Neural cell (in vitro differentiated cells): Measurements from ENCODE around the gene PCYT1A. TPM values are rescaled to one million over a fixed set of nuclear protein-coding genes. Genes with fewer than 3 reads are reported as not detected.

Experiments used
- H2AFZ ChIP-seq: fragments of 200-600, 300-800 bp; sonication (generic), shearing (Covaris generic); 2 replicates; pipeline ENCODE4 v1.6.0; 2014; ENCODE audit warnings: low read depth, mild to moderate bottlenecking, antibody characterized with exemption, low read length, moderate library complexity
- H3F3A ChIP-seq: fragments of 200-600 bp; shearing (Covaris generic); 2 replicates; pipeline ENCODE4 v1.6.1; 2016; ENCODE audit warnings: mild to moderate bottlenecking, moderate library complexity, mixed read lengths, antibody characterized with exemption, low read length; ENCODE audit not compliant: insufficient read depth, poor library complexity, severe bottlenecking
- H3K27ac ChIP-seq: fragments of 200-600, 300-800 bp; sonication (generic), shearing (Covaris generic); 2 replicates; pipeline ENCODE4 v1.5.1; 2014; ENCODE audit warnings: mild to moderate bottlenecking, low read length, moderate library complexity
- H3K27me3 ChIP-seq: fragments of 300-800, 200-600 bp; sonication (generic), shearing (Covaris generic); 2 replicates; pipeline ENCODE4 v1.6.0; 2014; ENCODE audit warnings: mild to moderate bottlenecking, low read depth, low read length, moderate library complexity; ENCODE audit not compliant: insufficient read depth
- H3K36me3 ChIP-seq: fragments of 300-800, 200-600 bp; sonication (generic), shearing (Covaris generic); 2 replicates; pipeline ENCODE4 v1.5.1; 2014; ENCODE audit warnings: mild to moderate bottlenecking, antibody characterized with exemption, low read length, moderate library complexity; ENCODE audit not compliant: insufficient read depth
- H3K4me2 ChIP-seq: fragments of 300-800, 200-600 bp; sonication (generic), shearing (Covaris generic); 2 replicates; pipeline ENCODE4 v1.6.0; 2014; ENCODE audit warnings: mild to moderate bottlenecking, low read length
- H3K4me3 ChIP-seq: fragments of 300-800, 200-600 bp; sonication (generic), shearing (Covaris generic); 2 replicates; pipeline ENCODE4 v1.5.1; 2014; ENCODE audit warnings: mild to moderate bottlenecking, low read length, moderate library complexity
- H3K79me2 ChIP-seq: fragments of 200-600 bp; shearing (Covaris generic); replicated peaks from 2 replicates; pipeline ENCODE4 v1.6.0; 2014; ENCODE audit warnings: mild to moderate bottlenecking, low read length, moderate library complexity; ENCODE audit not compliant: insufficient read depth
- H3K9ac ChIP-seq: fragments of 300-800, 200-600 bp; sonication (generic), shearing (Covaris generic); 2 replicates; pipeline ENCODE4 v1.6.1; 2016; ENCODE audit warnings: mild to moderate bottlenecking, low read length, mixed read lengths
- H3K9me2 ChIP-seq: fragments of 200-600 bp; shearing (Covaris generic); 2 replicates; pipeline ENCODE4 v1.6.1; 2016; ENCODE audit warnings: mild to moderate bottlenecking, low read length, mixed read lengths; ENCODE audit not compliant: insufficient read depth
- H3K9me3 ChIP-seq: fragments of 200-600, 300-800 bp; sonication (generic), shearing (Covaris generic); 2 replicates; pipeline ENCODE4 v1.6.1; 2016; ENCODE audit warnings: mild to moderate bottlenecking, mixed run types, low read length, moderate library complexity, mixed read lengths
- H4K20me1 ChIP-seq: fragments of 200-600 bp; shearing (Covaris generic); 2 replicates; pipeline ENCODE4 v1.6.1; 2016; ENCODE audit warnings: mild to moderate bottlenecking, mixed run types; ENCODE audit not compliant: insufficient read depth
- CTCF ChIP-seq: fragments of 450-650 bp; IDR thresholded peaks from 2 replicates; pipeline ENCODE4 v1.5.1; 2014; ENCODE audit warnings: antibody characterized with exemption, mild to moderate bottlenecking, moderate library complexity; ENCODE audit not compliant: poor library complexity, severe bottlenecking
- EP300 ChIP-seq: fragments of 450-650 bp; conservative IDR thresholded peaks from 2 replicates; pipeline ENCODE4 v1.6.1; 2014; ENCODE audit warnings: antibody characterized with exemption, mild to moderate bottlenecking, moderate library complexity; ENCODE audit not compliant: poor library complexity, severe bottlenecking
- EZH2 ChIP-seq: fragments of 200-600, 300-800 bp; shearing (Covaris generic), sonication (generic); IDR thresholded peaks from 2 replicates; pipeline ENCODE4 v1.6.1; 2014; ENCODE audit warnings: antibody characterized with exemption, low read length, borderline replicate concordance, mild to moderate bottlenecking; ENCODE audit not compliant: insufficient read depth, poor library complexity, severe bottlenecking
- MXI1 ChIP-seq: fragments of 450-650 bp; conservative IDR thresholded peaks from 2 replicates; pipeline ENCODE4 v1.6.1; 2014; ENCODE audit warnings: antibody characterized with exemption, mild to moderate bottlenecking; ENCODE audit not compliant: poor library complexity, severe bottlenecking
- POLR2AphosphoS5 ChIP-seq: IDR thresholded peaks from 2 replicates; pipeline ENCODE4 v1.6.1; 2012
- RAD21 ChIP-seq: fragments of 450-650 bp; conservative IDR thresholded peaks from 2 replicates; pipeline ENCODE4 v1.6.1; 2014; ENCODE audit warnings: antibody characterized with exemption, mild to moderate bottlenecking, moderate library complexity
- SMC3 ChIP-seq: fragments of 450-650 bp; conservative IDR thresholded peaks from 2 replicates; pipeline ENCODE4 v1.6.1; 2014; ENCODE audit warnings: antibody characterized with exemption, mild to moderate bottlenecking, moderate library complexity; ENCODE audit not compliant: poor library complexity
- TAF1 ChIP-seq: IDR thresholded peaks from 2 replicates; pipeline ENCODE4 v1.6.1; 2012; ENCODE audit warnings: low read depth
- polyA plus RNA-seq: library from polyadenylated mRNA; depleted of rRNA; stranded (reverse); fragments of >200 nt; gene quantifications from 2 replicates; pipeline ENCODE4 v1.2.3, GENCODE V29; 2014
- TF ChIP-seq, protein P1 (sequence below): IDR thresholded peaks from 2 replicates; pipeline ENCODE4 v1.6.1; 2012; ENCODE audit warnings: borderline replicate concordance

Gene PCYT1A
- polyA plus RNA-seq, 1 donor from 2014 or later = 21.7 TPM

- Histone ChIP-seq H2AFZ (no peak overlapping the region), H3K9ac (no peak overlapping the region), H3K36me3 (no peaks in the 10 kb centered on the region), H3K4me2 (no peak overlapping the region), H3K9me3 (no peaks in the 10 kb centered on the region), H3K4me3 (no peak overlapping the region), H3K9me2 (no peaks in the 10 kb centered on the region), H3K27me3 (no peaks in the 10 kb centered on the region), H4K20me1 (no peaks in the 10 kb centered on the region), H3F3A (no peaks in the 10 kb centered on the region), H3K27ac (no peak overlapping the region), H3K79me2 (no peaks in the 10 kb centered on the region)
- TF ChIP-seq TAF1 = no peak
- TF ChIP-seq EZH2 = no peak
- no peak for TF ChIP-seq MXI1
- no peak for TF ChIP-seq EP300
- TF ChIP-seq CTCF = no peak
- TF ChIP-seq RAD21 = no peak
- no peak for TF ChIP-seq SMC3
- TF ChIP-seq, protein P1, sequence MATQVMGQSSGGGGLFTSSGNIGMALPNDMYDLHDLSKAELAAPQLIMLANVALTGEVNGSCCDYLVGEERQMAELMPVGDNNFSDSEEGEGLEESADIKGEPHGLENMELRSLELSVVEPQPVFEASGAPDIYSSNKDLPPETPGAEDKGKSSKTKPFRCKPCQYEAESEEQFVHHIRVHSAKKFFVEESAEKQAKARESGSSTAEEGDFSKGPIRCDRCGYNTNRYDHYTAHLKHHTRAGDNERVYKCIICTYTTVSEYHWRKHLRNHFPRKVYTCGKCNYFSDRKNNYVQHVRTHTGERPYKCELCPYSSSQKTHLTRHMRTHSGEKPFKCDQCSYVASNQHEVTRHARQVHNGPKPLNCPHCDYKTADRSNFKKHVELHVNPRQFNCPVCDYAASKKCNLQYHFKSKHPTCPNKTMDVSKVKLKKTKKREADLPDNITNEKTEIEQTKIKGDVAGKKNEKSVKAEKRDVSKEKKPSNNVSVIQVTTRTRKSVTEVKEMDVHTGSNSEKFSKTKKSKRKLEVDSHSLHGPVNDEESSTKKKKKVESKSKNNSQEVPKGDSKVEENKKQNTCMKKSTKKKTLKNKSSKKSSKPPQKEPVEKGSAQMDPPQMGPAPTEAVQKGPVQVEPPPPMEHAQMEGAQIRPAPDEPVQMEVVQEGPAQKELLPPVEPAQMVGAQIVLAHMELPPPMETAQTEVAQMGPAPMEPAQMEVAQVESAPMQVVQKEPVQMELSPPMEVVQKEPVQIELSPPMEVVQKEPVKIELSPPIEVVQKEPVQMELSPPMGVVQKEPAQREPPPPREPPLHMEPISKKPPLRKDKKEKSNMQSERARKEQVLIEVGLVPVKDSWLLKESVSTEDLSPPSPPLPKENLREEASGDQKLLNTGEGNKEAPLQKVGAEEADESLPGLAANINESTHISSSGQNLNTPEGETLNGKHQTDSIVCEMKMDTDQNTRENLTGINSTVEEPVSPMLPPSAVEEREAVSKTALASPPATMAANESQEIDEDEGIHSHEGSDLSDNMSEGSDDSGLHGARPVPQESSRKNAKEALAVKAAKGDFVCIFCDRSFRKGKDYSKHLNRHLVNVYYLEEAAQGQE = no peak
- TF ChIP-seq POLR2AphosphoS5 = no peak
Measured at GRCh38 chr3:196335503-196335948, 48.0 kb upstream of the PCYT1A start.

DNA sequence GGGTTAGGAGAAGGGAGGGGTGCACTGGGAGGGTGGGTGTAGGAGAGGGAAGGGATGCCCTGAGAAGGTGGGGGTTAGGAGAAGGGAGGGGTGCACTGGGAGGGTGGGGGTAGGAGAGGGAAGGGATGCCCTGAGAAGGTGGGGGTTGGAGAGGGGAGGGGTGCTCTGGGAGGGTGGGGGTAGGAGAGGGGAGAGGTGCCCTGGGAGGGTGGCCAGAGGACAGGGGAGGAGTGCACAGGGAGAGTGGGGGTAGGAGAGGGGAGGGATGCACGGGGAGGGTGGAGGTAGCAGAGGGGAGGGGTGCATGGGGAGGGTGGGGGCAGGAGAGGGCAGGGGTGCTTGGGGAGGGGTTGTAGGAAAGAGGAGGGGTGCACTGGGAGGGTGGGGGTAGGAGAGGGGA lies 47.5 kb upstream of the PCYT1A start:
- no peaks in the 10 kb centered on the region for H3K79me2 ChIP-seq
- TF ChIP-seq TAF1 = no peak
- TF ChIP-seq EP300 = no peak
- no peak for TF ChIP-seq EZH2
- no peak for TF ChIP-seq CTCF
- TF ChIP-seq RAD21 = no peak
- TF ChIP-seq POLR2AphosphoS5 = no peak
- TF ChIP-seq SMC3 = no peak
- TF ChIP-seq, protein P1 = no peak
- TF ChIP-seq MXI1 = no peak
- H3K9ac ChIP-seq = no peak overlapping the region
- no peak overlapping the region for H3K27ac ChIP-seq
- H2AFZ ChIP-seq = no peak overlapping the region
- no peaks in the 10 kb centered on the region for H3K9me3 ChIP-seq
- no peak overlapping the region for H3K4me2 ChIP-seq
- H3K4me3 ChIP-seq = no peak overlapping the region
- H3F3A ChIP-seq = no peaks in the 10 kb centered on the region
- H3K27me3 ChIP-seq = no peaks in the 10 kb centered on the region
- no peaks in the 10 kb centered on the region for H3K36me3 ChIP-seq
- H3K9me2 ChIP-seq = no peaks in the 10 kb centered on the region
- H4K20me1 ChIP-seq = no peaks in the 10 kb centered on the region
